HG02840 (cell line): ENCODE data around the gene MAPK11.

Source experiments
- ATAC-seq: cut with Tn5 transposase; IDR thresholded peaks from one replicate; pipeline ENCODE4 v1.9.1; 2021; ENCODE audit warnings: mild to moderate bottlenecking, moderate library complexity, moderate number of reproducible peaks; ENCODE audit not compliant: unreplicated experiment, low FRiP score

Gene MAPK11

GRCh38 chr22:50296658-50297490 lies 26.7 kb upstream of the MAPK11 start:
- no peak for ATAC-seq

DNA sequence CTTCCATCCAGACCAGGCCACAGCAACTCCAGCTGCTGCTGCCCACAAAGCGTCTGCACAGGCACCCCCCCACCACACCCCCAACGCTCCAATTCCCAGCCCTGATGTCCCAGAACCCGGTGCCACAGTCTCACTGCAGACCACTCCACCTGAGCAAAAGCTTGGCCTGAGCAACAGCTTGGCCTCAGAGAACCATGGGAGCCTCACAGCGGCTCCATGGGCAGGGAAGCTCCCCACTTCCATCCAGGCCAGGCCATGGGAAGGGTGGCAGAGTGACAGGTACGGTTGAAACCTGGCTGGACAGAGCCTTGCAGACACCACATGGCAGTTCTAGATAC lies 24.1 kb upstream of the MAPK11 start:
- ATAC-seq, result no peak

DNA sequence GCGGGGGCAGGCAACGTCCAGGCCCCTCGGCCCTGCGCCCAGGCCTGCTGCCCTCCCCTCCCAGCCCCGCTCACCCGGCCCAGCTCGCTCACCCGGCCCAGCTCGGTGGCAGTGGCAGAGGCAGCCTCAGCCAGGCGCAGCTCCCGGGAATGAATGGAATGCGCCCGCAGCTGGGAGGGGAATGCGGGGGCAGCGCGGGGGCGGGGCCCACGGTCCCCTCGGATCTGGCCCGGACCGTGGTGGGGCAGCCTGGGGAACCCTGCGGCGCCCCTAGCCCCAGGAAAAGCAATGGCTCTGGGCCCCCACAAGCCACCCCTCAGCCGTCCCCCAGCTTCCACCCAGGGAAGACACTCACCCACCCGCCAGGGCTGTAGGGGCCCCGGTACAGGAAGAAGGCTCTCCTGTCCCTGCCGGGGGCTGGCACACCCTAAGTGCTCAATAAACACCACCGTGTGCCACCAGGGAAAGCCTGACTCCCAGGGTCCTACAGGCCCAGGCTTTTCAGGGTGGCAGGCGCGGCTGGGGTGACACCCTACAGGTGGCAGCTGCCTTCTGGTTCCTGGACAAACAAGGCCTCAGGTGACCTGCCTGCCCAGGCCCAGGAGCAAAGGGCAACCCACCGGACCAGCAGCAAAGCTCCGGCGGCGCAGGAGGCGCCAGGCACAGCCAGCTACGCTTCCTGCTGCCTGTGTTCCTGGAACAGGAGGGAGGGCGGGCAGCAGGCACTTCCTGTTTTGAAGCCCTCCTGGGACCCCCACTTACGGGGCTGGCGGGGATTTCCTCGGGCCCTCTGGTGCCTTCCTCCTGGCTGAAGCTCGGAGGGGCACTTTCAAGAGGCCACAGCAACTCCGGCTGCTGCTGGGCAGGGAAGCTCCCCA lies 23.5 kb upstream of the MAPK11 start:
- no peak for ATAC-seq

DNA sequence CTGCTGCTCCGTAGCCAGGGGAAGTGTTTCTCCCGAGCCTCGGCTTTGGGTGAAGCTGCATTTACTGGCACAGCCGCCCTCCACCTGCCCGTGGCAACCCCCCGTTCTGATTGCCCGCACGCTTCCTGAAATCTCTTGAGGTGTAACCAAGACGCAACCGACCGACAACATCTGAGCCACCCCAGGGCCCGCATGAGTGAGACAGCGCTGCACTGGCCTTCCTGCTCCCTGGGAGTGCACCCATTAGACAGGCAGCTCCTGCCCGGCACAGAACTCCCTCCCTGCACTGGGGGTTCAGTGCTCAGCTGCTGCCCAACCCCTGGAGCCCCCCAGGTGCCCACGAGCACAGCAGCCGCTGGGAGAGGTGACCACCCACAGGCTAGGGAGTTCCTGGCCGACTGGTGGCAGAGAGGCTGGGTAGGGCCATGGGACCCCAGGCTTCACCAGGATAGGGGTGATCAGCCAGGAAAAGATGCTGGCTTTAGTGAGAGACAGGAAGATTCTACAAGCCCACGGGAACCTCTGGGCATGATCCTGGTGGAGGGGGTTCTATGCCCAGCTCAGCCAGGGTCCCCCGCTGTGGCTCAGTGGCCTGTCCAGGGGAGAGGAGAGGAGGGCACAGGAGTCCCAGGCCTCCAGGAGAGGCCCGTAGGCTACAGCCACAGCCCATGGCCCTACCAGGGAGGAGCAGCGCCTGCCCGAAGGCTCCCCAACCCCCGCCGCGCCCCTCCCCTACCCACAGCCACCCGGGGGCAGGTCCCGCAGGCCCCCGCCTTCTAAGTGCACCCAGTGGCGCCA lies 22.7 kb upstream of the MAPK11 start:
- no peak for ATAC-seq

DNA sequence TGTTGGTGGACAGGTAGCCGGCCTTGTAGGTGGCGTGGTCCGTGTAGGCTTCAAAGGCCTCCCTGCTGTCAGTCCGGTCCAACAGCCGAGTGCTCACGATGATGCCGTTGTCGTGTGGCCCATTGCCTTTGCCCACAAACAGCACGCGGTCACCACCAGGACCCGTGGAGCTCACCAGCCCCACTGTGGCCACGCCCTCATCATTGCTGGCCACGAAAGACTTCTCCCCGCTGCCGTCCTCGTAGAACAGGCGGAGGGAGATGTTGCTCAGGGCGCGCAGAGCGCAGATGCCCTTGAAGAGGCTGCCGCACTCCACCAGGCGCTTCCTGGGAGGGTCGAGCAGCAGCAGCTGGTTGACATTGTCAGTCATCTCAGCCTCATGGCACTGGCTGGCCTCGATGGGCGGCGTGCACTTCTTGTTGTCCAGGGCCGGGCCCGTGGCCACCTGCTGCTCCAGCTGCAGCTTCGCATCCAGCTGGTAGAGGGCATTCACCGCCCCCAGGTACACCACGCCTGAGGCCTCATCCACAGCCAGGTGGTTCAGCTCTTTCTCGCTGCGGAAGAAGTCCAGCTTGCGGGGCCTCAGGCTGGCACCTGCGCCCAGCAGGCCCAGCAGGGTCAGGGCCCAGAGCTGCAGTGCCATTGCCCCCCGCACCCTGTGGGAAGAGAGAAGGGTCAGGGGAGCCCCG lies 19.9 kb upstream of the MAPK11 start:
- ATAC-seq, result no peak

- no peak for ATAC-seq
Observed at GRCh38 chr22:50289151-50289941, 19.2 kb upstream of the MAPK11 start.

- no peak for ATAC-seq
Observed at GRCh38 chr22:50287731-50288130, 17.6 kb upstream of the MAPK11 start.

- no peak for ATAC-seq
Observed at GRCh38 chr22:50286701-50287318, 16.6 kb upstream of the MAPK11 start.

- ATAC-seq, result no peak
Observed at GRCh38 chr22:50286275-50286674, 16.1 kb upstream of the MAPK11 start.

GRCh38 chr22:50285568-50286229 lies 15.5 kb upstream of the MAPK11 start:
- no peak for ATAC-seq

DNA sequence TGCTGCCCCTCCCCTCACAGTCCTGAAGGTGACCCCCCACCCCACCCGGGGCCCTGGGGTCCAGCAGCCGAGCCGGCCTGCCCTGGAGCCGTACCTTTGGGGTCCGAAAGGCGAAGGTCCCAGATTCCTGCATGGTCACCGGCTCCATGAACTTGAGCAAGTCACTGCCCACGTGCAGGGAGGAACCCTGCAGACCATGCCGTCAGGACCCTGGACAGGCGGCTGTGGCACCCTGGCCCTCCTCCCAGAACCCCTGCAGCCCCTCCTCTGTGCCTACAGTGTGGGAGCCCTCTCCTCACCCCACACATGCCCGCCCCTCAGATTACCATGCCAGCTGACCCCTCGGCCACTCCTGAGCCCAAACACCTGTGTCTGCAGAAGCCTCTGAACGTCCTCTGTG lies 14.3 kb upstream of the MAPK11 start:
- no peak for ATAC-seq

DNA sequence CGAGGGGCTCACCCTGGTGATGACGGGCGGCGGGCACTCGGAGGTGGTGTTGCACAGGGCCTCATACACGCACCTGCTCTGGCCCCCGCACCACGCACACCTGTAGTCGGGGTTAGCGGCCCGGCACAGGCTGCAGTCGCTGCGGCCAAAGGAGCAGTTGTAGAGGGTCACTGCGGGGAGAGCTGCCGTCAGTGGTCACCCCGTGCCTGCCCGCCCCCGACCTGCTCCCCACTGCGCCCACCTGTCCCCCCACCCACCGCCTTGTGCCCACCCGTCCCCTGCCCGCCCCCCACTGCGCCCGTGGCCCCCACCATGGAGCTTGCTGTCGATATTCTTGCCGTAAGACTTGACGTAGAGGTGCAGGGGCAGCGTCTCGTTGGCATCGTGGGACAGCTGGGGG lies 13.6 kb upstream of the MAPK11 start:
- ATAC-seq, result no peak

- no peak for ATAC-seq
Observed at GRCh38 chr22:50282361-50283155, 12.4 kb upstream of the MAPK11 start.

DNA sequence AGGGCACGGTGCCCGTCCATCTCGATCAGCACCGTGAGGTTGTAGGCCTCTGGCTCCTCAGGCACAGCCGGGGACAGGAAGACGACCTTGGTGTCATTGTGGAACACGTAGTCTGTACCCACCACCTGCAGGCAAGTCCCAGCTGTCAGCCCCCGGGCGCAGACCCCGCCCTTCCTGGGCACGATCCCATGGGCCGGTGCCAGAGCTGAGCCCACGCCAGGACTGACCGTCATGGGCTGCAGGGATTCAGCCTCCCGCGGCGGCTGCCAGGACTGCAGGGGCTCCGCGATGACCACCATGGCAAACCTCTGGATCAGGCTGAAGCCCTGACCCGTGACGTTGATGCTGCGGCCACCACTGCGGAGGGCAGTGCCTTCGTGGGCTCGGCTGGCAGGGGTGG lies 11.8 kb upstream of the MAPK11 start:
- ATAC-seq, result no peak

DNA sequence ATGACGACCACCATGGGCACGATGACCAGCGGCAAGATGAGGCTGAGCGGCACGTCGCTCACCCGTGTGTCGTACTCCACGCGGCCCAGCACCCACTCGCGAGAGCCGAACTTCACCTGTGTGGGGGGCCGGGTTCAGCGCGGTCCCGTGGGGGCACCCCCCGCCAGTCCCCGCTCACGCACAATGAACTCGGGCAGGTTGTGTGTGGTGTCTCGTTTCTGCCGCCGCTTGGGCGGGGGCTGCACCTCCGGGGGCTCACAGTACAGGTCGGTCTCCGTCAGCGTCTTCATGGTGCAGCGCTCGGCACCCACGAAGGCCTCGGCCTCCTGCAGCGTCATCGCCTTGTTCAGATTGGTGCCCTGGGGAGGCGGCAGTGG lies 11.2 kb upstream of the MAPK11 start:
- ATAC-seq, result no peak

GRCh38 chr22:50280708-50281383 lies 10.7 kb upstream of the MAPK11 start:
- ATAC-seq, result no peak

DNA sequence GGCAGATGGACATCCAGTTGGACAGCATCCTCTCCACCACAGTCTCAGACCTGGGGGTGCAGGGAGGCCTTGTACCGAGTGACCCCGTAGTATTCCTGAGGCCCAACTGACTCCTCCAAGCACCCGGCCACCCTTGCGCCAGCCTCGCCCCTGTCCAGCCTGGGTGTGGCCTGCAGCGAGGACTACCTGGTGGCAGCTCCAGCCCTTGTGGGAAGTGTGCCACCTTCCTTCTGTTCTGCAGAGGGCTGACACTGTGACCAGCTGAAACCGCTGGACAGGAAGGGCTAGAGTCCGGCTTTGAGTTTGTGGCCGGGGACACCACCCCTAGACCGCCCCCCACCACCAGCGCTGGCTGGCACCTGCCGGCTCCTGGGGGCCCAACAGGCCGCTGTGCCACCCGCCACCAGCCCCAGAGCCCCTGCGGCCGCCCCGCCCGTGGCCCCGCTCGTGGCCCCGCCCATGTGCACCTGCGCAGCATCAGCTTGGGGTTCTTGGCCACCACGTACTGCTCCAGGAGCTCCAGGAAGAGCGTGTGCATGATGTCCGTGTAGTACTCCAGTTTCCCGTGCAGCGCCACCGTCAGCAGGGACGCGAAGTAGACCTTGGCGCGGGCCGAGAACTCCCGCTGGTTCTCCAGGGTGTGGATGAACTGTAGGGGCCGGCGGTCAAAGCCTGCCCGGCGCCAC lies 10.0 kb upstream of the MAPK11 start:
- ATAC-seq, result no peak
